Measurements from ENCODE around the gene RANBP3.
A peak's percentile ranks its signal among the peaks of the same experiment; 100 is the strongest.
"Not testable (repeated sequence)": the region's sequence is repeated elsewhere in the genome, so short reads cannot be mapped to it uniquely, and the experiment has no call there.

The RANBP3 gene

GRCh38 chr19:6006896-6007295, 29.0 kb upstream of the RANBP3 start:
- DNase-seq = no peak

- not testable (repeated sequence) for DNase-seq
Measured at GRCh38 chr19:6006070-6006446, 28.1 kb upstream of the RANBP3 start.

GRCh38 chr19:6005321-6006069, 27.6 kb upstream of the RANBP3 start:
- DNase-seq = no peak

DNA sequence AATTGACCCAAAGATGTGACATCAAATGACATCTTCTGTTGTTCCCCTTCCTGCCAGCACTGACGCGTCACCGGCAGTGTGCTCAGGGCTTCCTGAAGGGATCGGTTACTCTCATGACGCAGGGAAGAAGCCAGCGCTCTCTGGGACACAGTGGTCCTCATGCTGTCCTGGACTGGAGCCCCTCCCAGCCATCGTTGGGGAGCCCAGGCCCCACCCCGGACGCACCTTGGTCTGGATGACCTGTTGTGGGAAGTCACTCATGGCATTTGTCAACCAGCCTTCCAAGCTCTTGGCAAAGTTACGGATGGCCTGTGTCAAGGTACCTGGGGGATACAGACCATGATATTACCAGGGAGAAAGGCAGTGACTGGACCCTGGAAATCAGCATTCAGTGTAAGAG, 26.0 kb upstream of the RANBP3 start:
- no peak for DNase-seq

DNA sequence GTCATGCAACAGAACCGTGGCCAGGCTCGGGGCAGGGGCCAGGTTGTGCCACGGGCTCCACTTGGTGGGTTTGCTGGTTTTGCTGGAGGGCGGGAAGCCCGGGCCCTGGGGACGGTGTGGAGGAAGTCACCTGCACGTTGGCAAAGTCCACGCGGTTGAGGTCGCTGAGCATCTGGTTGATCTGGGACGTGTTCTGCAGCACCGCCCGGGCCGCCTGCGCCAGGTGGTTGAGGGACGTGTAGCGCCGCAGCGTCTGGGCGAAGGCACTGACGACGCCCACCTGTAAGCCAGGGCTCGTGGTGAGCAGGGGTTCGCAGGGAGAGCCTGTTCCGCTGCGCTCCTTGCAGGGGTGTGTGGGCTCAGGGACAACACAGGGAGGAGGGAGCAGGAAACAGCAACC, 24.7 kb upstream of the RANBP3 start:
- no peak for DNase-seq

DNA sequence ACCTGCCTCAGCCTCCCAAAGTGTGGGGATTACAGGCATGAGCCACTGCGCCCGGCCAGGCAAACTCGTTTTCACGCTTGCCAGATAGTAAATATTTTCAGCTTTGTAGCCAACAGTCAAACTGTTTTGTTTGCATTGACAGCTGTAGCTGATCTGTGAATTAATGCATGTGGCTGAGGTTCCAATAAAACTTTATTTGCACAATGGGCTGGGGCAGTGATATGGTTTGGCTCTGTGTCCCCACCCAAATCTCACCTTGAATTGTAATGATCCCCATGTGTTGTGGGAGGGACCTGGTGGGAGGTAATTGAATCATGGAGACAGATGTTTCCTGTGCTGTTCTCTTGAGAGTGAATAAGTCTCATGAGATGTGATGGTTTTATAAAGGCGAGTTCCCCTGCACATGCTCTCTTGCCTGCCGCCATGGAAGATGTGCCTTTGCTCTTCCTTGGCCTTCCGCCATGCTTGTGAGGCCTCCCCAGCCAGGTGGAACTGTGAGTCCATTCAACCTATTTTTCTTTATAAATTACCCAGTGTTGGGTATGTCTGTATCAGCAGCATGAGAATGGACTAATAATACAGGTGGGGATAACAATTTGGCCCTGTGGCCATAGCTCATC, 22.4 kb upstream of the RANBP3 start:
- no peak for DNase-seq

- DNase-seq = no peak
Measured at GRCh38 chr19:5999693-6000092, 21.8 kb upstream of the RANBP3 start.

DNA sequence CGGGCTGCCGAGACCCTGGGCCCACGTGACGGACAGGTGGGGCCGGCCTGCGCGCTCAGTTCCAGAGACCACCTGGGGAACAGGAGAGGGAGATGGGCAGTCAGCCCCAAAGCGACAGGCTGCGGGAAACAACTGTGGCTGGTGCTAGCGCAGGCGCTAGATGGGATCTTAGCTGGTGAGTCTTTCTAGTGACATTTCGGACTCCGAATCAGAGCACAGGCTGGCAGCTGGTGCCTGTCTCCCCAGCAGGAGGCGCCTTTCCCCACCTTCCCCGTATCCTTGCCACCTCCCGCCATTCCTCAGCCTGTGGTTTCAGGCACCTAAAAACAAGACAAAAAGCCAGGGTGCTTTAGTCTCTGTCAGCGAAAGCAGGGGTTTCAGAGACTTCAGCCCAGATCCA, 19.4 kb upstream of the RANBP3 start:
- DNase-seq = peak; percentile 13

- DNase-seq = no peak
Measured at GRCh38 chr19:5996623-5997320, 18.8 kb upstream of the RANBP3 start.

DNA sequence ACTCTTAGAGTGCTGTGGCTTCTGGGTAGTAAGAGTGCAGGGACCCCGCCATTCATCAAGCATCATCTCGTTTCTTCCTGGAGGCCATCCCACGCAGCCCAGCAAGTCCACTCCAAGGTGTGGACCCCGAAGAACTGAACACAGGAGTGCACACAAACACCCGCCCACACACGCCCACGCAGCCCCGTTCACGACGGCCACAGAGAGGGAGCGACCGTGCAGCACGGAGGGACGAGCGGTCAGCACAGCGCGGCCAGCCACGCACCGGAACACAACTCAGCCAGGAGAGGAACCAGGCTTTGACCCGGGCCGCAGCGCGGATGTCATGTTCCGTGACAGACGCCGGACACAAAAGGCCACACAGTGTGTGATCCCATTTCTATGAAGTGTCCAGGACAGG, 18.2 kb upstream of the RANBP3 start:
- DNase-seq = no peak

GRCh38 chr19:5995606-5996005, 17.7 kb upstream of the RANBP3 start:
- DNase-seq = no peak

- DNase-seq = no peak
Measured at GRCh38 chr19:5994405-5995165, 16.6 kb upstream of the RANBP3 start.

DNA sequence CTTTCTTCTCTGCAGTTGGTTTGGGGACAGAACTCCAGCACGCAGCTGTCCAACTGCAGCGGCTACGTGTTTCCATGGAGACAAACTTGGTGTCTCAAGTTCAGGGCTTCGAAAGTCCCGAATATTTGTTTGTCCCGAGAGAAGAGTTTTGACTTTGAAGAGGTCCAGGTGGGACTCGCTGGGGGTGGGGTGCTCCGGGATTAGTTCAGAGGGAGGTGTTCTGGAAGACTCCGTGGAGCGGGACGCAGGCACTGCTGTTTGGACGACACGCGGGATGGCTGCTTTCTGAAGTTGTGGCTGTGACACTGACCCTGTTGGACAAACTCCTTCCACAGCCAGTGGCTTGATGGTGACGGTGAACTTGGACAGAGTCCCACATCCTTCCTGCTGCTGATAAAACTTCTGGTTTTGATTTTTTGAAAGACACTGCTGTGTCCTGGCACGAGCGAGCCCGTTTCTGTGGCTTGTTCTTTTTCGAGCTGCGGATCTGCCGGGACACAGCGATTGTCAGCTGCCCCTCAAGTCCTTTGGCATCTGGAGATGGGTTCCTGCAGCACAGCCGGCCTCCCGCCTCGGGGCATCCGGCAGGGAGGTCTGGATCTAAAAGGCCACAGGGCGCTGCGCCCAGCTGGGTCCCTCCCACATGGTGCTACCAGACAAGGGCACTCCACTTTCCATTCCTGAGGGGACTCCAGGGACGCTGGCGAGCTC, 15.9 kb upstream of the RANBP3 start:
- DNase-seq = no peak

DNA sequence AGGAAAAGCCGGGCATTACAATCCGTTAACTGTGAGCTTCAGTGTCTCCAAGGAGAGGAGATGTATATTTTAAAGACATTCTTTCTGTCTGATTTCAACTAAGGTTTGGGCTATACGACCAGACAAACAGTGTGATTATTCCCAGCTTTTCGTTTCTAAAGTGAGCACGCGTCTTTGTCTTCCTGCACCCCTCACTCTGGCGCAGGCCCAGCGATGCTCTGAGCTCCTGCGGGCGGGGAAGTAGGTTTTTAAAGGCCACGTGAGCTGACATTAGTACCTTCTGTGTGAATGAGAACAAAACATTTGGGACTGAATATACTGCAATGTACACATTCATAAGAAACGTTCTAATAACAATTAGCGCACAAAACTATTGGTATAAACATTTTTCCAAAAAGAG, 15.3 kb upstream of the RANBP3 start:
- DNase-seq = no peak

GRCh38 chr19:5992756-5993155, 14.8 kb upstream of the RANBP3 start:
- no peak for DNase-seq

- no peak for DNase-seq
Measured at GRCh38 chr19:5991244-5991838, 13.4 kb upstream of the RANBP3 start.

DNA sequence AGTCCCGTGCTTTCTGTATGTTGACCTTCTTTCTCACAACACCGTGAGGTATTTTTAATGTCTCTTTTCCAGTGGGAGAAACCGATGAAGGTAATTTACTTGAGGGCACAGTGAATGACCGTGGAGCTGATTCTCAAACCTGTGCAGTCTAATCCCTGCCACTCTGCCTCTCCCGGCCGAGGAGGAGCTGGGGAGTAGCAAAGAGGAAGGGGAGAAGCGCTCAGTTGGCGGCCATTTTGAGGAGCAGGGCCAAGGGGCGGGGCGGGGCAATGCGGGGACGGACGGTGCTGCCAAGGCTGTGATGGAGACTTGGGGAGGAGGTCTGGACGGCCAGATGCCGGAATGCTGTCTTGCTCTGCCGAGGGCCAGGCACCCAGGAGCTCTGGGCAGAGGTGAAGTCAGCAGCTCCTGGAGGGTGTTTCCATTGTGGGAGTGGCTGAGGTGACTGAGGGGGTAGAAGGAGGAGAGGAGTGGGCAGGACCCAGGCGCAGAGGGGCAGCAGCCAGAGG, 12.4 kb upstream of the RANBP3 start:
- DNase-seq = peak; percentile 49

DNA sequence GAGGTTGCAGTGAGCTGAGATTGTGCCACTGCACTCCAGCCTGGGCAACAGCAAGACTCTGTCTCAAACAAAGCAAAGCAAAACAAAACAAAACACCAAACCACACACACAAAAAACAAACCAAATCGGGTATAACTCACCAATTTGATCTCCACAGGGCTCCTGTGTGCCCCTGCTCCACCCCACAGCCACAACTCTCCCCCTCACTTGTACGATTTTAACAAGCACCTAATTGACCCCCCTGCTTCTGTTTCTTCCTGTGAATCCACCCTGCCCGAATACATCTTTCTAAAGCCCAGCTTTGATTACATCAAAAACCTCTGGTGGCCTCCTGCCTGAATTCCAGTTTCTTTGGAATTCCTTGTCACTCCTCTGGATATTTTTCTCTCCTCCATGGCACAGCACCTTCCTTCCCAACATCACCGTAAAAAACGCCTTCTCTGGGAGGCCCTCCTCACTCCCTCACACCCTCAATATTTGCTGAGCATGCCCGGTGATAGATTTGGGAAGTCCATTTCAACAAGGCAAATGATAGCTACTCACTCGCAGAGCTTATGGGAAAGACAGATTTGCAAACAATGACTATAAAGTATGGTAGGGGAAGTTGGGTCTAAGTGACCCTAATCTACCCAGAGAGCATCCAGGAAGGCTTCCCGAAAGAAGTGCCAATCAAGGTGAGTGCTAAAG, 11.6 kb upstream of the RANBP3 start:
- no peak for DNase-seq

DNA sequence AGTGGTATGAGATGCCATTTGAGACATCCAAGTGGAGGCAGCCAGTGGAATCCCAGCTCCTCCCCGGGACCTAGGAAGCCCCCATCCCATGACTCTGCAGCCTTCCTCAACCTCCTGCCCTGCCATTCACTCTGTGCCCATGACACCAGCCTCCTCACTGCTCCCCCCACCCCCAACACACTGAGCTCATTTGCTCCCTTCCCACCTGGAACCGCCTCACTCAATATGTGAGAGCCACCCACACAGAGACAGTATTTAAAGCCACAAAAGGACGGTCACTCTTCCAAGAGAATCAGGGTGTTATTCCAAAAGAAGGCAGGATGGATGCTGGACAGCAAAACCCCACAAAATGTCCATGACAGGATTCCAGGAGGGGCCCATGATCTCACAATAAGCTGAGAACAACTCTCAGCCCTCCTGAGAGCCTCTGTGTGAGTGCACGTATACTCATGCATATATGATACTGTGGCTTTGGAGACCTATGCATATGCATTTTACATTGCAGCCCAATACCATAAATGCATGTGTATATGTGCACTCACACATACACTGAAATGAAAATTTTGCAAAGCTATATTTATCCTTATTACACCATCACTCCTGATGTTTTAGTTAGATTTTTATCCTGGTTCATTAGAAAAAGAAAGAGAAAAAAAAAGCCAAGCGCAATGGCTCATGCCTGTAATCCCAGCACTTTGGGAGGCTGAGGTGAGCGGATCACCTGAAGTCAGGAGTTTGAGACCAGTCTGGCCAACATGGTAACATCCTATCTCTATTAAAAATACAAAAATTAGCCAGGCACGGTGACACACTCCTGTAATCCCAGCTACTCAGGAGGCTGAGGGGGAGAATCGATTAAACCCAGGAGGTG, 10.8 kb upstream of the RANBP3 start:
- DNase-seq = peak; percentile 51

- peak; percentile 94 for DNase-seq
Measured at GRCh38 chr19:5987077-5987818, 9.3 kb upstream of the RANBP3 start.

All from NCI-H69 (cell line).